ENCODE measurements around the gene NDUFS6.

Gene NDUFS6

DNA sequence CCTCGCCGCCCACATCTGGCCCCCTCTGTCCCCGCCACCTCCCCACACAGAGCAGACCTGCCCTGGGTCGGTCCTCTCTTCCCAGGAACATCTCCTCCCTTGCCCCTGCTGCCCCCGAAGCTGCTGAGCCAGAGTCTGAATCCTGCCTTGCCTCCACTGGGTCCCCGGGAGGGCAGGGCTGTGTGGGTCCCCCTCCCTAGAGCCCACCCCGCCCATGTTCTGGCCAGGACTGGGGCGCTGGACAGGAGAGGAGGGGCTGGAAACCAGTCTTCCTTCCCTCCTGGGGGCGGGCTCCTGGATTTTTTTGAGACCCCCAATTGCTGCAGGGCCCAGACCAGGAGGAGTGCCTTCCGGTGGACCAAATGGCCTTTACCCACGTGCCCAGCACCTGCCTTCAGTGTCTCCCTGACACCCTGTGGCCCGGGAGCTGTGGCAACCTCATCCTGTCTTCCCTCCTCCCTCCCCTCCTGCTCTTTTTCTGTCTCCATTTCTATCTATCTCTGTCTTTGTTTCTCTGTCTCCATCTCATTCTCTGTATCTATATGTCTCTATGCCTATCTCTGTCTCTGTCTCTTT lies 13.6 kb upstream of the NDUFS6 start:
- no peaks in the 10 kb centered on the region for H3K36me3 ChIP-seq (ENCODE audit: control insufficient read depth in 2 of 2, insufficient read depth in 1 of 2, low read length in 2 of 2)
- no peak overlapping the region for H3K4me3 ChIP-seq (ENCODE audit: low read depth, low read length)
- ChIA-PET CTCF (interaction anchor here (2.4 kb wide), 1 partner anchor 24 kb away, joined by 9 read pairs; no protein-coding TSS in a partner anchor), POLR2A (no interaction called here)
- 0 out of 2 replicates have a peak, but pooled peaks have one; percentile 4 for TF ChIP-seq SP2 (tag by site-specific recombination; IDR thresholded peaks at IDR 0.05)
- TF ChIP-seq ZNF529 (tag by site-specific recombination; IDR thresholded peaks at IDR 0.05; ENCODE audit: insufficient replicate concordance) = no peak
- peaks cover 10% of the 10 kb centered on the region for H3K4me1 ChIP-seq (ENCODE audit: control insufficient read depth, insufficient read depth, low read length)
- H3K27ac ChIP-seq (ENCODE audit: extremely low read depth, low read depth, low read length) = no peak overlapping the region
- no peaks in the 10 kb centered on the region for H3K9me3 ChIP-seq (ENCODE audit: control insufficient read depth, insufficient read depth, low read depth, low read length)

DNA sequence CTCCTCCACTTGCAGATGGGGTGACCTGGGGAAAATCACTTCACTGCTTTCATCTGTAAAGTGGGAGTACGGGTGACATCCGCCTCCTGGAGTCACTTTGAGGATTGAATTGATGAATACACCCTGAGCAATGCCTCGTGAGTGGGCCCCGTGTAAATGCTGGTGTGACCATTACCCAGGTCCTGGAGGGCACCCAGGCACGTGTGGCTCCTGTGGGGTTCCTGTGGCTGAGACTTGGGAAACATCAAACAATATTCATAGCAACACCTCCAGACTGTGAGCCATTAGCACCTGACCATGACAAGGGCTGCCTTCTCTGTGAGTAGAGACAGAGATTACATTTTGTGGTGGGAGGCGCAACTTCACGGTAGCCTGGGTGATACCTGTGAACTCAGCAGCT lies 13.0 kb upstream of the NDUFS6 start:
- TF ChIP-seq YY2 (tag by site-specific recombination; IDR thresholded peaks at IDR 0.05) (no peak), IKZF3 (tag by site-specific recombination; IDR thresholded peaks at IDR 0.05) (no peak), ZNF510 (tag by site-specific recombination; IDR thresholded peaks at IDR 0.05; ENCODE audit: insufficient replicate concordance) (no peak), WT1 (tag by site-specific recombination; IDR thresholded peaks at IDR 0.05) (no peak), ZNF473 (tag by site-specific recombination; IDR thresholded peaks at IDR 0.05) (no peak), ZNF514 (tag by site-specific recombination; IDR thresholded peaks at IDR 0.05) (no peak)
- TF ChIP-seq, protein P1, sequence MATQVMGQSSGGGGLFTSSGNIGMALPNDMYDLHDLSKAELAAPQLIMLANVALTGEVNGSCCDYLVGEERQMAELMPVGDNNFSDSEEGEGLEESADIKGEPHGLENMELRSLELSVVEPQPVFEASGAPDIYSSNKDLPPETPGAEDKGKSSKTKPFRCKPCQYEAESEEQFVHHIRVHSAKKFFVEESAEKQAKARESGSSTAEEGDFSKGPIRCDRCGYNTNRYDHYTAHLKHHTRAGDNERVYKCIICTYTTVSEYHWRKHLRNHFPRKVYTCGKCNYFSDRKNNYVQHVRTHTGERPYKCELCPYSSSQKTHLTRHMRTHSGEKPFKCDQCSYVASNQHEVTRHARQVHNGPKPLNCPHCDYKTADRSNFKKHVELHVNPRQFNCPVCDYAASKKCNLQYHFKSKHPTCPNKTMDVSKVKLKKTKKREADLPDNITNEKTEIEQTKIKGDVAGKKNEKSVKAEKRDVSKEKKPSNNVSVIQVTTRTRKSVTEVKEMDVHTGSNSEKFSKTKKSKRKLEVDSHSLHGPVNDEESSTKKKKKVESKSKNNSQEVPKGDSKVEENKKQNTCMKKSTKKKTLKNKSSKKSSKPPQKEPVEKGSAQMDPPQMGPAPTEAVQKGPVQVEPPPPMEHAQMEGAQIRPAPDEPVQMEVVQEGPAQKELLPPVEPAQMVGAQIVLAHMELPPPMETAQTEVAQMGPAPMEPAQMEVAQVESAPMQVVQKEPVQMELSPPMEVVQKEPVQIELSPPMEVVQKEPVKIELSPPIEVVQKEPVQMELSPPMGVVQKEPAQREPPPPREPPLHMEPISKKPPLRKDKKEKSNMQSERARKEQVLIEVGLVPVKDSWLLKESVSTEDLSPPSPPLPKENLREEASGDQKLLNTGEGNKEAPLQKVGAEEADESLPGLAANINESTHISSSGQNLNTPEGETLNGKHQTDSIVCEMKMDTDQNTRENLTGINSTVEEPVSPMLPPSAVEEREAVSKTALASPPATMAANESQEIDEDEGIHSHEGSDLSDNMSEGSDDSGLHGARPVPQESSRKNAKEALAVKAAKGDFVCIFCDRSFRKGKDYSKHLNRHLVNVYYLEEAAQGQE (tag by site-specific recombination; IDR thresholded peaks at IDR 0.05) = no peak
- peaks cover 8% of the 10 kb centered on the region for H3K4me1 ChIP-seq (ENCODE audit: control insufficient read depth, insufficient read depth, low read length)
- H3K27ac ChIP-seq (ENCODE audit: extremely low read depth, low read depth, low read length) = no peak overlapping the region
- POLR2A ChIA-PET = interaction anchor here (1.2 kb wide), 1 partner anchor 11 kb away, joined by 5 read pairs; no protein-coding TSS in a partner anchor
- H3K36me3 ChIP-seq (ENCODE audit: control insufficient read depth in 2 of 2, insufficient read depth in 1 of 2, low read length in 2 of 2) = no peaks in the 10 kb centered on the region
- CTCF ChIA-PET = interaction anchor here (2.4 kb wide), 1 partner anchor 25 kb away, joined by 9 read pairs; no protein-coding TSS in a partner anchor
- no peak overlapping the region for H3K4me3 ChIP-seq (ENCODE audit: low read depth, low read length)
- H3K9me3 ChIP-seq (ENCODE audit: control insufficient read depth, insufficient read depth, low read depth, low read length) = no peaks in the 10 kb centered on the region

DNA sequence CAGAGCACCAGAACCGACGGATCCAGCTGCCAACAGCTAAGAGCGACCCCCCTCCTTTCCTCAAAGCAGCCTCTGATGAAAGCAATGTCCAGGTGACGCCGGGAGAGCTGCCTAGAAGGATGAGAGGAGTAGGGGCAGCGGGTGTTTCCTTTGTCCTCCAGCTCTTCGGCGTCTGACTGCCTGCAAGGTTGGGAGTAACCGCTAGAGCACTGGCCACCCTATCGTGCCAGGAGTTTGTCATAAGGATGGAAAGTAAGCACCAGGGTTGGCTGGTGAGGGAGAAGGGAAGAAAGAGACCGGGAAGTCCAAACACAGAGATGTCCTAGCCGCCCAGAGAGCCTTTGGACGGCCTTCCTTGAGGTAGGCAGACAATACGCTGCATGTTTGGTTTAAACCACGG lies 12.4 kb upstream of the NDUFS6 start:
- POLR2A ChIA-PET = interaction anchor here (1.2 kb wide), 1 partner anchor 10 kb away, joined by 5 read pairs; no protein-coding TSS in a partner anchor
- Histone ChIP-seq H3K9me3 (ENCODE audit: control insufficient read depth, insufficient read depth, low read depth, low read length) (no peaks in the 10 kb centered on the region), H3K4me1 (ENCODE audit: control insufficient read depth, insufficient read depth, low read length) (peaks cover 6% of the 10 kb centered on the region; the same call in 1 of the 2 replicates), H3K4me3 (ENCODE audit: low read depth, low read length) (no peak overlapping the region), H3K27ac (ENCODE audit: extremely low read depth, low read depth, low read length) (no peak overlapping the region), H3K36me3 (ENCODE audit: control insufficient read depth in 2 of 2, insufficient read depth in 1 of 2, low read length in 2 of 2) (no peaks in the 10 kb centered on the region)
- CTCF ChIA-PET = interaction anchor here (2.4 kb wide), 1 partner anchor 25 kb away, joined by 9 read pairs; no protein-coding TSS in a partner anchor
- TF ChIP-seq ZNF664 (tag by site-specific recombination; IDR thresholded peaks at IDR 0.05) (no peak), ZNF670 (tag by site-specific recombination; IDR thresholded peaks at IDR 0.05; ENCODE audit: low read depth) (no peak), ZFP3 (tag by site-specific recombination; IDR thresholded peaks at IDR 0.05; ENCODE audit: low read depth) (no peak), ZNF654 (tag by site-specific recombination; IDR thresholded peaks at IDR 0.05; ENCODE audit: low read depth) (no peak), ZNF600 (tag by site-specific recombination; IDR thresholded peaks at IDR 0.05) (no peak), ZNF585B (tag by site-specific recombination; IDR thresholded peaks at IDR 0.05) (no peak)
- TF ChIP-seq, protein P2, sequence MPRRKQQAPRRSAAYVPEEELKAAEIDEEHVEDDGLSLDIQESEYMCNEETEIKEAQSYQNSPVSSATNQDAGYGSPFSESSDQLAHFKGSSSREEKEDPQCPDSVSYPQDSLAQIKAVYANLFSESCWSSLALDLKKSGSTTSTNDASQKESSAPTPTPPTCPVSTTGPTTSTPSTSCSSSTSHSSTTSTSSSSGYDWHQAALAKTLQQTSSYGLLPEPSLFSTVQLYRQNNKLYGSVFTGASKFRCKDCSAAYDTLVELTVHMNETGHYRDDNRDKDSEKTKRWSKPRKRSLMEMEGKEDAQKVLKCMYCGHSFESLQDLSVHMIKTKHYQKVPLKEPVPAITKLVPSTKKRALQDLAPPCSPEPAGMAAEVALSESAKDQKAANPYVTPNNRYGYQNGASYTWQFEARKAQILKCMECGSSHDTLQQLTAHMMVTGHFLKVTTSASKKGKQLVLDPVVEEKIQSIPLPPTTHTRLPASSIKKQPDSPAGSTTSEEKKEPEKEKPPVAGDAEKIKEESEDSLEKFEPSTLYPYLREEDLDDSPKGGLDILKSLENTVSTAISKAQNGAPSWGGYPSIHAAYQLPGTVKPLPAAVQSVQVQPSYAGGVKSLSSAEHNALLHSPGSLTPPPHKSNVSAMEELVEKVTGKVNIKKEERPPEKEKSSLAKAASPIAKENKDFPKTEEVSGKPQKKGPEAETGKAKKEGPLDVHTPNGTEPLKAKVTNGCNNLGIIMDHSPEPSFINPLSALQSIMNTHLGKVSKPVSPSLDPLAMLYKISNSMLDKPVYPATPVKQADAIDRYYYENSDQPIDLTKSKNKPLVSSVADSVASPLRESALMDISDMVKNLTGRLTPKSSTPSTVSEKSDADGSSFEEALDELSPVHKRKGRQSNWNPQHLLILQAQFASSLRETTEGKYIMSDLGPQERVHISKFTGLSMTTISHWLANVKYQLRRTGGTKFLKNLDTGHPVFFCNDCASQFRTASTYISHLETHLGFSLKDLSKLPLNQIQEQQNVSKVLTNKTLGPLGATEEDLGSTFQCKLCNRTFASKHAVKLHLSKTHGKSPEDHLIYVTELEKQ (tag by site-specific recombination; IDR thresholded peaks at IDR 0.05; ENCODE audit: borderline replicate concordance) = no peak
- TF ChIP-seq, protein P3, sequence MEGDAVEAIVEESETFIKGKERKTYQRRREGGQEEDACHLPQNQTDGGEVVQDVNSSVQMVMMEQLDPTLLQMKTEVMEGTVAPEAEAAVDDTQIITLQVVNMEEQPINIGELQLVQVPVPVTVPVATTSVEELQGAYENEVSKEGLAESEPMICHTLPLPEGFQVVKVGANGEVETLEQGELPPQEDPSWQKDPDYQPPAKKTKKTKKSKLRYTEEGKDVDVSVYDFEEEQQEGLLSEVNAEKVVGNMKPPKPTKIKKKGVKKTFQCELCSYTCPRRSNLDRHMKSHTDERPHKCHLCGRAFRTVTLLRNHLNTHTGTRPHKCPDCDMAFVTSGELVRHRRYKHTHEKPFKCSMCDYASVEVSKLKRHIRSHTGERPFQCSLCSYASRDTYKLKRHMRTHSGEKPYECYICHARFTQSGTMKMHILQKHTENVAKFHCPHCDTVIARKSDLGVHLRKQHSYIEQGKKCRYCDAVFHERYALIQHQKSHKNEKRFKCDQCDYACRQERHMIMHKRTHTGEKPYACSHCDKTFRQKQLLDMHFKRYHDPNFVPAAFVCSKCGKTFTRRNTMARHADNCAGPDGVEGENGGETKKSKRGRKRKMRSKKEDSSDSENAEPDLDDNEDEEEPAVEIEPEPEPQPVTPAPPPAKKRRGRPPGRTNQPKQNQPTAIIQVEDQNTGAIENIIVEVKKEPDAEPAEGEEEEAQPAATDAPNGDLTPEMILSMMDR (tag by site-specific recombination; IDR thresholded peaks at IDR 0.05) = no peak
